Esophagus muscularis mucosa (tissue), 4 donors: ENCODE measurements around the gene QSOX2. TPM values are rescaled to one million over a fixed set of nuclear protein-coding genes. Genes with fewer than 3 reads are reported as not detected.

Source experiments
- DNase-seq: peaks from one replicate; pipeline ENCODE4 v3.0.0-alpha.2; 2017; ENCODE audit errors: extremely low spot score
- H3K27ac ChIP-seq, 4 donors: fragments of 200-600 bp; sonication (generic); replicated peaks in 1 of 4; 1 replicate in 3 of 4; 2 replicates in 1 of 4; pipeline ENCODE4 v1.5.1; 2016 to 2019; ENCODE audit warnings: mild to moderate bottlenecking in 1 of 4
- H3K27me3 ChIP-seq, 4 donors: fragments of 200-600 bp; sonication (generic); one replicate each; pipeline versions ENCODE4 v1.5.1 to v1.6.0; 2016 to 2019
- H3K36me3 ChIP-seq, 4 donors: fragments of 200-600 bp; sonication (generic); one replicate each; pipeline ENCODE4 v1.5.1; 2016 to 2019
- H3K4me1 ChIP-seq, 4 donors: fragments of 200-600 bp; sonication (generic); one replicate each; pipeline ENCODE4 v1.5.1; 2016 to 2019
- H3K4me3 ChIP-seq, 4 donors: fragments of 200-600 bp; sonication (generic); 1 replicate in 2 of 4; 2 replicates in 2 of 4; pipeline ENCODE4 v1.5.1; 2016 to 2019; ENCODE audit warnings: mild to moderate bottlenecking in 4 of 4, moderate library complexity in 1 of 4
- H3K9me3 ChIP-seq, 4 donors: fragments of 200-600 bp; sonication (generic); 1 replicate in 3 of 4; 2 replicates in 1 of 4; pipeline ENCODE4 v1.5.1; 2016 to 2019
- CTCF ChIP-seq, 3 experiments: fragments of 200-600 bp in 2 of 3; fragments of 450-650 bp in 1 of 3; sonication (generic) in 2 of 3; IDR thresholded peaks; one replicate each; pipeline ENCODE4 v1.5.1; 2017 to 2019; ENCODE audit warnings: antibody characterized with exemption in 3 of 3, mild to moderate bottlenecking in 2 of 3, moderate library complexity in 1 of 3
- EP300 ChIP-seq: sonication (generic); formaldehyde crosslinking; IDR thresholded peaks from one replicate; pipeline ENCODE4 v1.6.1; 2017; ENCODE audit warnings: antibody characterized with exemption
- POLR2A ChIP-seq: fragments of 450-650 bp; IDR thresholded peaks from one replicate; pipeline ENCODE4 v1.6.1; 2017; ENCODE audit warnings: antibody characterized with exemption, moderate library complexity, mild to moderate bottlenecking, low read depth
- POLR2AphosphoS5 ChIP-seq, 2 donors: sonication (generic); formaldehyde crosslinking; IDR thresholded peaks; one replicate each; pipeline ENCODE4 v1.6.1; 2017; ENCODE audit warnings: antibody characterized with exemption in 2 of 2
- WGBS: methylation state at CpG from one replicate; pipeline ENCODE4 v1.1.5; 2018; 5-methylcytosine and 5-hydroxymethylcytosine counted together
- intact Hi-C: fragments of 100-400 bp; cut with DNase I; formaldehyde crosslinking; loops from one replicate; pipeline ENCODE4 v1.15.1; 2023
- total RNA-seq, 4 donors: library from RNA; depleted of rRNA; stranded (reverse); fragments of >200 nt; gene quantifications; one replicate each; pipeline versions ENCODE4 v1.1.0 to v1.2.1, GENCODE V29; 2016

Gene QSOX2
- total RNA-seq, 4 donors from 2014 or later, result 5.4 to 7.6 (median 6.3) TPM

GRCh38 chr9:136212345-136212950, 33.2 kb downstream of the QSOX2 start:
- TF ChIP-seq POLR2A, result no peak
- TF ChIP-seq CTCF (IDR thresholded peaks at IDR 0.05), result no peak
- no peak for TF ChIP-seq EP300
- no peak for TF ChIP-seq POLR2AphosphoS5 (IDR thresholded peaks at IDR 0.05)
- intact Hi-C loops, result no loop called here
- DNase-seq, result no peak
- H3K4me1 ChIP-seq, result no peaks in the 10 kb centered on the region
- no peaks in the 10 kb centered on the region for H3K27me3 ChIP-seq
- H3K4me3 ChIP-seq, result no peak overlapping the region
- no peak overlapping the region for H3K27ac ChIP-seq
- H3K36me3 ChIP-seq, result peaks cover 35 to 98% (median 79%) of the 10 kb centered on the region in 4 donors
- peaks cover 0 to 5% (median 0%) of the 10 kb centered on the region in 4 donors for H3K9me3 ChIP-seq
- WGBS, result 83% methylated on average over 27 of the region's 28 CpGs

- WGBS, result 91% methylated on average over 28 of the region's 35 CpGs
- intact Hi-C loops, result no loop called here
- H3K9me3 ChIP-seq, result peaks cover 0 to 5% (median 0%) of the 10 kb centered on the region in 4 donors
- no peaks in the 10 kb centered on the region for H3K4me1 ChIP-seq
- no peak overlapping the region for H3K4me3 ChIP-seq
- no peak for DNase-seq
- H3K27me3 ChIP-seq, result no peaks in the 10 kb centered on the region
- TF ChIP-seq POLR2A (no peak), CTCF (IDR thresholded peaks at IDR 0.05) (no peak), EP300 (no peak), POLR2AphosphoS5 (IDR thresholded peaks at IDR 0.05) (no peak)
- H3K27ac ChIP-seq, result no peak overlapping the region
- peaks cover 35 to 94% (median 75%) of the 10 kb centered on the region in 4 donors for H3K36me3 ChIP-seq
Measured at GRCh38 chr9:136211441-136212344, 33.9 kb downstream of the QSOX2 start.

GRCh38 chr9:136211006-136211405, 34.6 kb downstream of the QSOX2 start:
- no peak overlapping the region for H3K27ac ChIP-seq
- TF ChIP-seq CTCF (IDR thresholded peaks at IDR 0.05) (no peak), POLR2A (no peak), EP300 (no peak), POLR2AphosphoS5 (IDR thresholded peaks at IDR 0.05) (no peak)
- 92% methylated on average over 13 of the region's 15 CpGs for WGBS
- peaks cover 31 to 90% (median 69%) of the 10 kb centered on the region in 4 donors for H3K36me3 ChIP-seq
- peaks cover 0 to 5% (median 0%) of the 10 kb centered on the region in 4 donors for H3K9me3 ChIP-seq
- no peaks in the 10 kb centered on the region for H3K4me1 ChIP-seq
- H3K27me3 ChIP-seq, result no peaks in the 10 kb centered on the region
- DNase-seq, result no peak
- intact Hi-C loops, result no loop called here
- H3K4me3 ChIP-seq, result no peak overlapping the region

GRCh38 chr9:136210276-136210675, 35.3 kb downstream of the QSOX2 start:
- intact Hi-C loops, result no loop called here
- no peak for TF ChIP-seq CTCF (IDR thresholded peaks at IDR 0.05)
- TF ChIP-seq POLR2AphosphoS5 (IDR thresholded peaks at IDR 0.05), result no peak
- no peak for TF ChIP-seq POLR2A
- TF ChIP-seq EP300, result no peak
- Histone ChIP-seq H3K27me3 (peaks cover 0 to 7% (median under 1%) of the 10 kb centered on the region in 4 donors), H3K4me3 (no peak overlapping the region), H3K9me3 (peaks cover 0 to 5% (median 0%) of the 10 kb centered on the region in 4 donors), H3K27ac (no peak overlapping the region), H3K36me3 (peaks cover 29 to 83% (median 62%) of the 10 kb centered on the region in 4 donors), H3K4me1 (peaks cover 0 to under 1% (median under 1%) of the 10 kb centered on the region in 4 donors)
- WGBS, result 92% methylated on average over 13 of the region's 16 CpGs
- no peak for DNase-seq
